Effector memory CD8-positive, alpha-beta T cell (primary cell): ENCODE data around the gene SNED1.
"Not testable (repeated sequence)": the region's sequence is repeated elsewhere in the genome, so short reads cannot be mapped to it uniquely, and the experiment has no call there.

Source experiments
- ATAC-seq: fragments of 150-1000 bp; cut with Tn5 transposase; replicated peaks from 2 replicates; pipeline ENCODE4 v1.10.0; 2021; ENCODE audit warnings: mild to moderate bottlenecking, moderate library complexity
- DNase-seq, 3 experiments: peaks; one replicate each; pipeline ENCODE4 v3.0.0; 2021
- H3K27ac Mint-ChIP-seq, 2 donors: one replicate each; pipeline ENCODE4 v1.8.0; 2022; ENCODE audit warnings: mild to moderate bottlenecking in 2 of 2, mixed read lengths in 2 of 2, moderate library complexity in 2 of 2
- H3K27me3 Mint-ChIP-seq, 2 donors: one replicate each; pipeline ENCODE4 v1.8.0; 2022; ENCODE audit warnings: mixed read lengths in 2 of 2
- H3K36me3 Mint-ChIP-seq: one replicate; pipeline ENCODE4 v1.8.0; 2022; ENCODE audit warnings: mild to moderate bottlenecking, moderate library complexity, mixed read lengths; ENCODE audit not compliant: insufficient read depth
- H3K4me1 Mint-ChIP-seq, 2 donors: one replicate each; pipeline ENCODE4 v1.8.0; 2022; ENCODE audit warnings: low read depth in 2 of 2, mixed read lengths in 2 of 2
- H3K4me3 Mint-ChIP-seq, 2 donors: one replicate each; pipeline ENCODE4 v1.8.0; 2022; ENCODE audit warnings: mild to moderate bottlenecking in 2 of 2, mixed read lengths in 2 of 2, moderate library complexity in 2 of 2
- H3K9me3 Mint-ChIP-seq, 2 donors: one replicate each; pipeline ENCODE4 v1.8.0; 2022; ENCODE audit warnings: mixed read lengths in 2 of 2

The SNED1 gene

GRCh38 chr2:241082341-241083090, 84.1 kb downstream of the SNED1 start:
- DNase-seq, result no peak
- peak overlapping the region; percentile 15 to 84 for H3K27ac Mint-ChIP-seq
- peaks cover 24% of the 10 kb centered on the region for H3K36me3 Mint-ChIP-seq

GRCh38 chr2:241083091-241083415, 84.6 kb downstream of the SNED1 start:
- Mint-ChIP-seq H3K27ac (peak overlapping the region; percentile 15 to 84), H3K4me3 (no peak overlapping the region), H3K9me3 (no peaks in the 10 kb centered on the region), H3K36me3 (peaks cover 28% of the 10 kb centered on the region), H3K4me1 (peaks cover 8 to 10% of the 10 kb centered on the region in 2 donors), H3K27me3 (no peaks in the 10 kb centered on the region)
- no peak for ATAC-seq
- DNase-seq, result no peak

More at GRCh38 chr2:241082341-241083090, 84.1 kb downstream of the SNED1 start:
- Mint-ChIP-seq H3K4me3 (no peak overlapping the region), H3K27me3 (no peaks in the 10 kb centered on the region), H3K9me3 (no peaks in the 10 kb centered on the region), H3K4me1 (peaks cover 10 to 12% of the 10 kb centered on the region in 2 donors)
- ATAC-seq, result no peak

GRCh38 chr2:241084856-241085444, 86.5 kb downstream of the SNED1 start:
- peaks cover 4 to 10% of the 10 kb centered on the region in 2 donors for H3K4me1 Mint-ChIP-seq
- no peak for ATAC-seq
- H3K9me3 Mint-ChIP-seq, result no peaks in the 10 kb centered on the region
- H3K27me3 Mint-ChIP-seq, result no peaks in the 10 kb centered on the region
- no peak for DNase-seq
- peaks cover 41% of the 10 kb centered on the region for H3K36me3 Mint-ChIP-seq
- H3K4me3 Mint-ChIP-seq, result no peak overlapping the region
- H3K27ac Mint-ChIP-seq, result peak overlapping the region in 1 of 2 donors; percentile 56

GRCh38 chr2:241087420-241088268, 89.2 kb downstream of the SNED1 start:
- Mint-ChIP-seq H3K36me3 (peaks cover 61% of the 10 kb centered on the region), H3K9me3 (no peaks in the 10 kb centered on the region), H3K27me3 (no peaks in the 10 kb centered on the region), H3K27ac (no peak overlapping the region), H3K4me1 (peaks cover 5 to 8% of the 10 kb centered on the region in 2 donors), H3K4me3 (no peak overlapping the region)
- ATAC-seq (no peak), DNase-seq (no peak)

- Mint-ChIP-seq H3K4me1 (peaks cover 3 to 4% of the 10 kb centered on the region in 2 donors), H3K27ac (no peak overlapping the region), H3K27me3 (no peaks in the 10 kb centered on the region), H3K36me3 (peaks cover 64% of the 10 kb centered on the region), H3K4me3 (no peak overlapping the region), H3K9me3 (no peaks in the 10 kb centered on the region)
- no peak for DNase-seq
- no peak for ATAC-seq
These were observed 90.0 kb downstream of the SNED1 start for GRCh38 chr2:241088376-241088775.

GRCh38 chr2:241088791-241089732, 90.6 kb downstream of the SNED1 start:
- H3K27me3 Mint-ChIP-seq, result no peaks in the 10 kb centered on the region
- no peak for ATAC-seq
- no peak overlapping the region for H3K4me3 Mint-ChIP-seq
- no peaks in the 10 kb centered on the region for H3K9me3 Mint-ChIP-seq
- H3K4me1 Mint-ChIP-seq, result peaks cover 3 to 4% of the 10 kb centered on the region in 2 donors
- peaks cover 65% of the 10 kb centered on the region for H3K36me3 Mint-ChIP-seq
- no peak overlapping the region for H3K27ac Mint-ChIP-seq
- DNase-seq, result no peak

- DNase-seq (no peak), ATAC-seq (no peak)
- H3K36me3 Mint-ChIP-seq, result peaks cover 73% of the 10 kb centered on the region
- H3K4me3 Mint-ChIP-seq, result no peak overlapping the region
- peaks cover 13 to 15% of the 10 kb centered on the region in 2 donors for H3K4me1 Mint-ChIP-seq
- no peaks in the 10 kb centered on the region for H3K9me3 Mint-ChIP-seq
- H3K27ac Mint-ChIP-seq, result peak overlapping the region in 1 of 2 donors; percentile 5
- H3K27me3 Mint-ChIP-seq, result no peaks in the 10 kb centered on the region
These were observed 92.8 kb downstream of the SNED1 start for GRCh38 chr2:241091201-241091600.

- H3K4me3 Mint-ChIP-seq, result no peak overlapping the region
- H3K4me1 Mint-ChIP-seq, result peaks cover 16 to 18% of the 10 kb centered on the region in 2 donors
- H3K27me3 Mint-ChIP-seq, result no peaks in the 10 kb centered on the region
- H3K36me3 Mint-ChIP-seq, result peaks cover 69% of the 10 kb centered on the region
- ATAC-seq (no peak), DNase-seq (no peak)
- H3K27ac Mint-ChIP-seq, result no peak overlapping the region
- H3K9me3 Mint-ChIP-seq, result no peaks in the 10 kb centered on the region
These were observed 93.5 kb downstream of the SNED1 start for GRCh38 chr2:241091734-241092445.

GRCh38 chr2:241092677-241093076, 94.3 kb downstream of the SNED1 start:
- Mint-ChIP-seq H3K36me3 (peaks cover 70% of the 10 kb centered on the region), H3K9me3 (no peaks in the 10 kb centered on the region), H3K27me3 (no peaks in the 10 kb centered on the region), H3K4me3 (no peak overlapping the region), H3K27ac (peak overlapping the region in 1 of 2 donors; percentile 59), H3K4me1 (peaks cover 20 to 26% of the 10 kb centered on the region in 2 donors)
- no peak for ATAC-seq
- DNase-seq, result no peak

- H3K9me3 Mint-ChIP-seq, H3K4me3 Mint-ChIP-seq, DNase-seq, ATAC-seq, H3K27me3 Mint-ChIP-seq: not testable (repeated sequence)
- Mint-ChIP-seq H3K36me3 (peaks cover 65% of the 10 kb centered on the region), H3K4me1 (peaks cover 22 to 26% of the 10 kb centered on the region in 2 donors), H3K27ac (peak overlapping the region in 1 of 2 donors; percentile 59)
These were observed 94.8 kb downstream of the SNED1 start for GRCh38 chr2:241093133-241093781.

- DNase-seq (no peak), ATAC-seq (no peak)
- Mint-ChIP-seq H3K4me1 (peaks cover 26 to 31% of the 10 kb centered on the region in 2 donors), H3K9me3 (no peaks in the 10 kb centered on the region), H3K36me3 (peaks cover 60% of the 10 kb centered on the region), H3K27me3 (no peaks in the 10 kb centered on the region), H3K4me3 (no peak overlapping the region), H3K27ac (no peak overlapping the region)
These were observed 95.8 kb downstream of the SNED1 start for GRCh38 chr2:241094172-241094571.

GRCh38 chr2:241094924-241095420, 96.6 kb downstream of the SNED1 start:
- Mint-ChIP-seq H3K36me3 (peaks cover 59% of the 10 kb centered on the region), H3K9me3 (no peaks in the 10 kb centered on the region), H3K27ac (peak overlapping the region; percentile 46 to 96), H3K4me1 (peaks cover 31 to 33% of the 10 kb centered on the region in 2 donors), H3K27me3 (no peaks in the 10 kb centered on the region), H3K4me3 (no peak overlapping the region)
- ATAC-seq, result no peak
- DNase-seq, result no peak
